GM13977 (cell line): ENCODE data around the gene ADM2.

Experiments
- DNase-seq: peaks from one replicate; pipeline ENCODE4 v3.0.0; 2012; ENCODE audit warnings: low spot score
- CTCF ChIP-seq: IDR thresholded peaks from 2 replicates; pipeline ENCODE4 v1.5.1; 2012; ENCODE audit warnings: mild to moderate bottlenecking, control low read depth; ENCODE audit not compliant: insufficient read depth; ENCODE audit errors: extremely low read depth, missing control alignments
- in situ Hi-C: fragments of 300-500 bp; cut with MboI; formaldehyde crosslinking; loops from one replicate; pipeline ENCODE4 v1.12.0; 2022; ENCODE audit warnings: low sequenced_read_pairs, low pct_unique_long_range_greater_than_20kb, mixed read lengths, inconsistent platforms; ENCODE audit not compliant: unreplicated experiment

ADM2 gene

DNA sequence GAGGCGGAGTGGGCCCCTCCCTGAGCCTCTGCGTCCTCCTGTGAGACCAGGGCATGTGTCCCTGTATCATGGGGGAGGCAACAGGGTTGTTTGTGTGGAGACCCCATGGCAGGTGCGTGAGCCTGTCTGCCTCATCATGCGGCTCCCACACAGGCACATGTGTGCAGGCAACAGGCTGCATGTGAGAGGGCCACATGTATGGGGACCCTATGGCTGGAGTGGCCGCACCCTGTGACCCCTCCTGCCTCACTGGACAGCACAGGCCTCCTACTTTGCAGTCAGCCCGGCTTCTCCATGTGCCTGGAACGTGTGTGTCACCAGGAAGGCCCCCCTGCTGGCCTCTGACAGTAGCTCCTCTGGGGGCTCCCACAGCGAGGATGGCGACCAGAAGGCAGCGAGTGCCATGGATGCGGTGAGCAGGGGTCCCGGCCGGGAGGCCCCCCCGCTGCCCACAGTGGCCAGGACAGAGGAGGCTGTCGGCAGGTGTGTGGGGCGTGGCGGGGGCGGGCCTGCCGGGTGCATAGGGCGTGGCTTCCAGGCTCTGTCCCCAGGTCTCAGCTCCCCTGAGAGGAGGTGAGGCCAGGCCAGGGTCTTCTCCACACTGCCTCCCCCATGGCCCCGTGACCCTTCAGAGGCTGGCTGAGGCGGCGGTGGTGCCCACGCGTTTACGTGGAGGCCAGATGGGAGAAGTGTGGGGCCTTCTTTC, 40.6 kb upstream of the ADM2 start:
- in situ Hi-C loops = no loop called here
- TF ChIP-seq CTCF = no peak

GRCh38 chr22:50441428-50441993, 39.8 kb upstream of the ADM2 start:
- no peak for TF ChIP-seq CTCF
- in situ Hi-C loops = no loop called here
- no peak for DNase-seq

More for the DNA sequence above, 40.6 kb upstream of the ADM2 start:
- no peak for DNase-seq

DNA sequence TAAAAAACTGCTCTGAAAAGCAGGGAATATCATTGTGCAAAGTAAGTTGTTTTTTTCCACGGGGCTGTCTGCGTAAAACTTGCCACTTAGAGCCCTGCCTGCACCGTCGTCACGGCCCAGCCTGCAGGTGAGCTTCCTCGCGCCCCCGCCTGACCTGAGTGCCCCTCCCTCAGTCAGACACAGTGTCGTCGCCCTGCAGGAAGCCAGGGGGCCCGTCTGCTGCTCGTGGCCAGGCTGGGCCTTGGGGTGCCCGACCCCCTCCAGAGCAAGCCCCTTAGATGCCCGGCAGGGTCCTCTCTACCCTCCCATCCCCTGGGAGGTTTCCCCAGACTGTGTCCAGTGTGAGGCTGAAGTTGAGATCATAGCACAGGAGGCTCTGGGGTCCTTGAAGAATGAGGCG, 38.1 kb upstream of the ADM2 start:
- DNase-seq = no peak
- in situ Hi-C loops = no loop called here
- TF ChIP-seq CTCF = no peak

- no peak for TF ChIP-seq CTCF
- DNase-seq = no peak
- in situ Hi-C loops = no loop called here
These were observed 37.3 kb upstream of the ADM2 start for GRCh38 chr22:50443801-50444625.

DNA sequence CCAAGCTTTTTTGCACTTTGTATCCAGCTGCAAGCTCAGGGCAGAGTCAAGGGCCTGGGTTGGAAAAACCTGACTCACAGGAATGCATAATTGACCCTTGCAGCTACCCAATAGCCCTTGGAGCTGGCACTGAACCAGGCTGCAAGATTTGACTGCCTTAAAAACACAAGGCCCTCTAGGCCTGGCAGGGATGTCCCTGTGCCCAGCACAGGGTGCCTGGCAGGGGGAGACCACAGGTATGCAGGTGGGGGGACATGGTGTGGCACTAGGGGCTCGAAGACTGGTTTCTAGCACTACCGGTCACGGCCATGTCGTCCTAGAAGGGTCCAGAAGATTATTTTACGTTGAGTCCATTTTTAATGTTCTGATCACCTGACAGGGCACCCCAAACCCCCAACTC, 36.7 kb upstream of the ADM2 start:
- in situ Hi-C loops = no loop called here
- DNase-seq = no peak

More for the DNA sequence above, 36.7 kb upstream of the ADM2 start:
- no peak for TF ChIP-seq CTCF
